ENCODE measurements around the gene ZNF644.

Gene ZNF644

GRCh38 chr1:91020967-91021685 lies 709 bp downstream of the ZNF644 start:
- peak; percentile 86 for DNase-seq (ENCODE audit: low read depth)

- DNase-seq (ENCODE audit: low read depth): no peak
Measured at GRCh38 chr1:91020486-91020885, 1.3 kb downstream of the ZNF644 start.

- no peak for DNase-seq (ENCODE audit: low read depth)
Measured at GRCh38 chr1:91018006-91018405, 3.8 kb downstream of the ZNF644 start.

- no peak for DNase-seq (ENCODE audit: low read depth)
Measured at GRCh38 chr1:91015794-91016550, 5.9 kb downstream of the ZNF644 start.

- no peak for DNase-seq (ENCODE audit: low read depth)
Measured at GRCh38 chr1:91015358-91015780, 6.5 kb downstream of the ZNF644 start.

- no peak for DNase-seq (ENCODE audit: low read depth)
Measured at GRCh38 chr1:91014475-91014874, 7.4 kb downstream of the ZNF644 start.

GRCh38 chr1:91013302-91013701 lies 8.5 kb downstream of the ZNF644 start:
- DNase-seq (ENCODE audit: low read depth): no peak

- no peak for DNase-seq (ENCODE audit: low read depth)
Measured at GRCh38 chr1:91012196-91012595, 9.6 kb downstream of the ZNF644 start.

- peak; percentile 58 for DNase-seq (ENCODE audit: low read depth)
Measured at GRCh38 chr1:91011726-91012125, 10.1 kb downstream of the ZNF644 start.

- DNase-seq (ENCODE audit: low read depth): no peak
Measured at GRCh38 chr1:91007827-91008226, 14.0 kb downstream of the ZNF644 start.

- no peak for DNase-seq (ENCODE audit: low read depth)
Measured at GRCh38 chr1:91007092-91007491, 14.7 kb downstream of the ZNF644 start.

- DNase-seq (ENCODE audit: low read depth): no peak
Measured at GRCh38 chr1:91006113-91006908, 15.5 kb downstream of the ZNF644 start.

GRCh38 chr1:91005285-91005684 lies 16.6 kb downstream of the ZNF644 start:
- DNase-seq (ENCODE audit: low read depth): no peak

- no peak for DNase-seq (ENCODE audit: low read depth)
Measured at GRCh38 chr1:91004145-91004544, 17.7 kb downstream of the ZNF644 start.

GRCh38 chr1:90996742-90997413 lies 25.0 kb downstream of the ZNF644 start:
- no peak for DNase-seq (ENCODE audit: low read depth)

GRCh38 chr1:90995311-90995894 lies 26.4 kb downstream of the ZNF644 start:
- DNase-seq (ENCODE audit: low read depth): peak; percentile 23

GRCh38 chr1:90994461-90994860 lies 27.4 kb downstream of the ZNF644 start:
- DNase-seq (ENCODE audit: low read depth): no peak

- DNase-seq (ENCODE audit: low read depth): no peak
Measured at GRCh38 chr1:90993245-90993644, 28.6 kb downstream of the ZNF644 start.

- DNase-seq (ENCODE audit: low read depth): no peak
Measured at GRCh38 chr1:90990779-90991178, 31.1 kb downstream of the ZNF644 start.

GRCh38 chr1:90989990-90990389 lies 31.8 kb downstream of the ZNF644 start:
- no peak for DNase-seq (ENCODE audit: low read depth)

GRCh38 chr1:90989302-90989701 lies 32.5 kb downstream of the ZNF644 start:
- DNase-seq (ENCODE audit: low read depth): no peak

GRCh38 chr1:90987841-90988240 lies 34.0 kb downstream of the ZNF644 start:
- DNase-seq (ENCODE audit: low read depth): no peak

Data from EH (cell line).